Liver (tissue), 3 donors: ENCODE data around the gene GDF3.

Source experiments
- CTCF ChIP-seq: fragments of 150-350 bp; IDR thresholded peaks from 2 replicates; pipeline ENCODE4 v1.5.1; 2017; ENCODE audit warnings: improper control_type of control experiment, low read depth, low read length; ENCODE audit not compliant: missing input control
- FOXA2 ChIP-seq: IDR thresholded peaks from 2 replicates; pipeline ENCODE4 v1.6.1; 2016; ENCODE audit warnings: antibody characterized with exemption
- GABPA ChIP-seq, 2 donors: IDR thresholded peaks in 1 of 2; conservative IDR thresholded peaks in 1 of 2; 2 replicates each; pipeline ENCODE4 v1.6.1; 2016; ENCODE audit warnings: antibody characterized with exemption in 2 of 2, mild to moderate bottlenecking in 1 of 2, moderate library complexity in 1 of 2
- JUND ChIP-seq, 2 donors: IDR thresholded peaks; 2 replicates each; pipeline ENCODE4 v1.6.1; 2016; ENCODE audit warnings: antibody characterized with exemption in 2 of 2
- RAD21 ChIP-seq, 2 donors: IDR thresholded peaks; 2 replicates each; pipeline ENCODE4 v1.6.1; 2016; ENCODE audit warnings: antibody characterized with exemption in 2 of 2, mild to moderate bottlenecking in 2 of 2
- RXRA ChIP-seq, 2 donors: IDR thresholded peaks; 2 replicates each; pipeline ENCODE4 v1.6.1; 2017 to 2018; ENCODE audit warnings: antibody characterized with exemption in 2 of 2, mild to moderate bottlenecking in 1 of 2
- SP1 ChIP-seq: IDR thresholded peaks from 2 replicates; pipeline ENCODE4 v1.6.1; 2018; ENCODE audit warnings: antibody characterized with exemption, mild to moderate bottlenecking
- TAF1 ChIP-seq: conservative IDR thresholded peaks from 2 replicates; pipeline ENCODE4 v1.6.1; 2016; ENCODE audit warnings: antibody characterized with exemption, mild to moderate bottlenecking
- YY1 ChIP-seq: IDR thresholded peaks from 2 replicates; pipeline ENCODE4 v1.6.1; 2016; ENCODE audit warnings: antibody characterized with exemption, mild to moderate bottlenecking
- TF ChIP-seq, protein P1 (sequence below): IDR thresholded peaks from 2 replicates; pipeline ENCODE4 v1.6.1; 2016; ENCODE audit warnings: antibody characterized with exemption
- TF ChIP-seq, protein P2 (sequence below): IDR thresholded peaks from 2 replicates; pipeline ENCODE4 v1.6.1; 2016; ENCODE audit warnings: antibody characterized with exemption, mild to moderate bottlenecking
- donor health status: healthy.
- donor health status: healthy.

GRCh38 chr12:7719946-7720730 is 24.6 kb upstream of the GDF3 start:
- TF ChIP-seq SP1: no peak
- TF ChIP-seq CTCF: no peak
- no peak for TF ChIP-seq YY1
- TF ChIP-seq FOXA2: no peak
- TF ChIP-seq JUND (IDR thresholded peaks at IDR 0.05): no peak
- no peak for TF ChIP-seq RAD21 (IDR thresholded peaks at IDR 0.05)
- no peak for TF ChIP-seq GABPA (IDR thresholded peaks at IDR 0.05 in 1 of 2, conservative IDR thresholded peaks at IDR 0.05 in 1 of 2)
- no peak for TF ChIP-seq RXRA (IDR thresholded peaks at IDR 0.05)
- TF ChIP-seq, protein P1, sequence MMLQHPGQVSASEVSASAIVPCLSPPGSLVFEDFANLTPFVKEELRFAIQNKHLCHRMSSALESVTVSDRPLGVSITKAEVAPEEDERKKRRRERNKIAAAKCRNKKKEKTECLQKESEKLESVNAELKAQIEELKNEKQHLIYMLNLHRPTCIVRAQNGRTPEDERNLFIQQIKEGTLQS: no peak
- no peak for TF ChIP-seq TAF1
- TF ChIP-seq, protein P2, sequence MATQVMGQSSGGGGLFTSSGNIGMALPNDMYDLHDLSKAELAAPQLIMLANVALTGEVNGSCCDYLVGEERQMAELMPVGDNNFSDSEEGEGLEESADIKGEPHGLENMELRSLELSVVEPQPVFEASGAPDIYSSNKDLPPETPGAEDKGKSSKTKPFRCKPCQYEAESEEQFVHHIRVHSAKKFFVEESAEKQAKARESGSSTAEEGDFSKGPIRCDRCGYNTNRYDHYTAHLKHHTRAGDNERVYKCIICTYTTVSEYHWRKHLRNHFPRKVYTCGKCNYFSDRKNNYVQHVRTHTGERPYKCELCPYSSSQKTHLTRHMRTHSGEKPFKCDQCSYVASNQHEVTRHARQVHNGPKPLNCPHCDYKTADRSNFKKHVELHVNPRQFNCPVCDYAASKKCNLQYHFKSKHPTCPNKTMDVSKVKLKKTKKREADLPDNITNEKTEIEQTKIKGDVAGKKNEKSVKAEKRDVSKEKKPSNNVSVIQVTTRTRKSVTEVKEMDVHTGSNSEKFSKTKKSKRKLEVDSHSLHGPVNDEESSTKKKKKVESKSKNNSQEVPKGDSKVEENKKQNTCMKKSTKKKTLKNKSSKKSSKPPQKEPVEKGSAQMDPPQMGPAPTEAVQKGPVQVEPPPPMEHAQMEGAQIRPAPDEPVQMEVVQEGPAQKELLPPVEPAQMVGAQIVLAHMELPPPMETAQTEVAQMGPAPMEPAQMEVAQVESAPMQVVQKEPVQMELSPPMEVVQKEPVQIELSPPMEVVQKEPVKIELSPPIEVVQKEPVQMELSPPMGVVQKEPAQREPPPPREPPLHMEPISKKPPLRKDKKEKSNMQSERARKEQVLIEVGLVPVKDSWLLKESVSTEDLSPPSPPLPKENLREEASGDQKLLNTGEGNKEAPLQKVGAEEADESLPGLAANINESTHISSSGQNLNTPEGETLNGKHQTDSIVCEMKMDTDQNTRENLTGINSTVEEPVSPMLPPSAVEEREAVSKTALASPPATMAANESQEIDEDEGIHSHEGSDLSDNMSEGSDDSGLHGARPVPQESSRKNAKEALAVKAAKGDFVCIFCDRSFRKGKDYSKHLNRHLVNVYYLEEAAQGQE: no peak
